Lower leg skin (tissue), 4 donors: Measurements from ENCODE around the gene CCDC142. TPM values are rescaled to one million over a fixed set of nuclear protein-coding genes. Genes with fewer than 3 reads are reported as not detected.

Experiments used
- DNase-seq, 2 donors: peaks; one replicate each; pipeline ENCODE4 v3.0.0-alpha.2; 2019; ENCODE audit warnings: low spot score in 2 of 2
- H3K4me3 ChIP-seq: fragments of 200-600 bp; sonication (generic); 2 replicates; pipeline ENCODE4 v1.5.1; 2017; ENCODE audit warnings: mild to moderate bottlenecking, low read depth; ENCODE audit not compliant: poor library complexity, severe bottlenecking
- POLR2A ChIP-seq, 2 donors: fragments of 450-650 bp; IDR thresholded peaks; one replicate each; pipeline ENCODE4 v1.6.1; 2016 to 2017; ENCODE audit warnings: antibody characterized with exemption in 2 of 2, mild to moderate bottlenecking in 1 of 2, moderate library complexity in 1 of 2
- WGBS, 2 donors: methylation state at CpG; one replicate each; pipeline ENCODE4 v1.1.5; 2018; 5-methylcytosine and 5-hydroxymethylcytosine counted together
- intact Hi-C: fragments of 100-400 bp; cut with DNase I; formaldehyde crosslinking; loops from one replicate; pipeline ENCODE4 v1.15.0; 2023; ENCODE audit warnings: low total_unique reads
- total RNA-seq, 4 donors: library from RNA; depleted of rRNA; stranded (reverse); fragments of >200 nt; gene quantifications; one replicate each; pipeline ENCODE4 v1.1.0, GENCODE V29; 2016
- TF ChIP-seq, protein P1 (sequence below), 3 donors: fragments of 450-650 bp; IDR thresholded peaks; one replicate each; pipeline ENCODE4 v1.5.1; 2016; ENCODE audit warnings: antibody characterized with exemption in 3 of 3, mild to moderate bottlenecking in 3 of 3, moderate library complexity in 2 of 3

The CCDC142 gene
- total RNA-seq, 4 donors from 2014 or later: 11.7 to 16.1 (median 13.4) TPM

DNA sequence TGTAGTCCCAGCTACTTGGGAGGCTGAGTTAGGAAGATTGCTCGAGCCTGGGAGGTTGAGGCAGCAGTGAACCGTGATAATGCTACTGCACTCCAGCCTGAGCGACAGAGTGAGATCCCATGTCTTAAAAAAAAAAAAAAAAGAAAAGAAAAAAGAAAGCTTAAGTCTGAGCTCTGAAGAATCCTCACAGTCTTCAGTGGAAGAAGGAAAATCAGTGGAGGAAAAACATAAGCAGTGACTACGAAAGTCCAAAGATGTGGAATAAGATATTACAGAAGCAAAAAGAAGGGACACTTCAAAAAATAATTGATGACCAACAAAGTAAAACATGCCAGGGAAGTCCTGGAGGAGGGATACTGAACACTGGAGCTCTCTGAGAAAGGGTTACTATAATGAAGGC lies 27.5 kb upstream of the CCDC142 start:
- TF ChIP-seq, protein P1, sequence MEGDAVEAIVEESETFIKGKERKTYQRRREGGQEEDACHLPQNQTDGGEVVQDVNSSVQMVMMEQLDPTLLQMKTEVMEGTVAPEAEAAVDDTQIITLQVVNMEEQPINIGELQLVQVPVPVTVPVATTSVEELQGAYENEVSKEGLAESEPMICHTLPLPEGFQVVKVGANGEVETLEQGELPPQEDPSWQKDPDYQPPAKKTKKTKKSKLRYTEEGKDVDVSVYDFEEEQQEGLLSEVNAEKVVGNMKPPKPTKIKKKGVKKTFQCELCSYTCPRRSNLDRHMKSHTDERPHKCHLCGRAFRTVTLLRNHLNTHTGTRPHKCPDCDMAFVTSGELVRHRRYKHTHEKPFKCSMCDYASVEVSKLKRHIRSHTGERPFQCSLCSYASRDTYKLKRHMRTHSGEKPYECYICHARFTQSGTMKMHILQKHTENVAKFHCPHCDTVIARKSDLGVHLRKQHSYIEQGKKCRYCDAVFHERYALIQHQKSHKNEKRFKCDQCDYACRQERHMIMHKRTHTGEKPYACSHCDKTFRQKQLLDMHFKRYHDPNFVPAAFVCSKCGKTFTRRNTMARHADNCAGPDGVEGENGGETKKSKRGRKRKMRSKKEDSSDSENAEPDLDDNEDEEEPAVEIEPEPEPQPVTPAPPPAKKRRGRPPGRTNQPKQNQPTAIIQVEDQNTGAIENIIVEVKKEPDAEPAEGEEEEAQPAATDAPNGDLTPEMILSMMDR (IDR thresholded peaks at IDR 0.05): no peak
- no peak for TF ChIP-seq POLR2A (IDR thresholded peaks at IDR 0.05)
- no peak for DNase-seq
- WGBS, 2 donors: 92 to 96% methylated on average over 4 of the region's 4 CpGs

GRCh38 chr2:74507926-74508520 lies 25.2 kb upstream of the CCDC142 start:
- DNase-seq: no peak
- TF ChIP-seq POLR2A (IDR thresholded peaks at IDR 0.05): no peak
- TF ChIP-seq, protein P1 (IDR thresholded peaks at IDR 0.05): no peak
- WGBS, 2 donors: 7 to 12% methylated on average over 35 to 38 of the region's 38 CpGs
- peak overlapping the region; percentile 67 for H3K4me3 ChIP-seq
- intact Hi-C loops: no loop called here

More for the DNA sequence above, 27.5 kb upstream of the CCDC142 start:
- H3K4me3 ChIP-seq: no peak overlapping the region
- intact Hi-C loops: no loop called here

DNA sequence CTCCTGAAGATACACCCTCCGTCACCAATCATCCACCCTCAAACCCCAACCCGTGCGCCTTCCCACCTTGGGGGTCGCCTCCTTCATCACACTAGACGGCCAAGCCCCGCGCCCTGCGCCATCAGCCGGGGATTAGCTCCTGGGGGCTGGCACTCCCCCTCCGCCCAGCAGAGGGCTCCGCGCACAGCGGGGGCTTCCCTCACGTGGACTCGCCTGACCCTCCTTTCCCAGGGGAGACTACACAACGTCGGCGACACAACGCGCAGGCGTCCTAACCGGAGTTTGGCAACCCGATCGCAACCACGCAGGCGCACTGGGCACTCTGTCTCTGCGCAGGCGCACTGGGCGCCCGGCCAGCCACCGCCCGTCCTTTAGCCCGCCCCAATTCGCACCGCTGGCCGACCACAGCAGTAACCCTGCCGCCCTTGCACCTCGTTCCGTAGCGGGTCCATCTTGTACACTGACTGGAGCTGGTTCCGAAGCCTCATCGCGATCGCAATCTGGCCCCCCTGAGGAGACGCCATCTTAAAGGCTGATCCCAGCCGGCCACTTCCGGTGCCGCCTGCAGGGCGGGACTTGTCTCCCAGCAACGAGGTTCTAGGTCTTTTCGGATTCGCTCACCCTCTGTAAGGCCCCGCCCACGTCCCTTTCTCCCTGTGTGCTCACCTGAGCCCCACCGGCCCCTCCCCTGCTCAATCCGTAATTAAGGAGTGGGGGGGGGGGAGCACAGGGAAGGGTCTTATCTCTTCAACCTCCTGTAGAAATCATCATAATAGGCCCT lies 24.5 kb upstream of the CCDC142 start, which contains the start of gene PCGF1:
Gene PCGF1, minus strand, starts transcription at position 551 of the 781 bp plus-strand sequence. Its CDS starts 27 bp downstream, at position 524.
- intact Hi-C loops: no loop called here
- H3K4me3 ChIP-seq: peak within 1 kb of the TSS; percentile 67
- 1% methylated on average over 24 to 46 of the region's 56 CpGs for WGBS, 2 donors
- peak; percentile 99 to 100 for DNase-seq
- TF ChIP-seq, protein P1 (IDR thresholded peaks at IDR 0.05): peak in 1 of 3 donors; percentile 27
- no peak for TF ChIP-seq POLR2A (IDR thresholded peaks at IDR 0.05)

DNA sequence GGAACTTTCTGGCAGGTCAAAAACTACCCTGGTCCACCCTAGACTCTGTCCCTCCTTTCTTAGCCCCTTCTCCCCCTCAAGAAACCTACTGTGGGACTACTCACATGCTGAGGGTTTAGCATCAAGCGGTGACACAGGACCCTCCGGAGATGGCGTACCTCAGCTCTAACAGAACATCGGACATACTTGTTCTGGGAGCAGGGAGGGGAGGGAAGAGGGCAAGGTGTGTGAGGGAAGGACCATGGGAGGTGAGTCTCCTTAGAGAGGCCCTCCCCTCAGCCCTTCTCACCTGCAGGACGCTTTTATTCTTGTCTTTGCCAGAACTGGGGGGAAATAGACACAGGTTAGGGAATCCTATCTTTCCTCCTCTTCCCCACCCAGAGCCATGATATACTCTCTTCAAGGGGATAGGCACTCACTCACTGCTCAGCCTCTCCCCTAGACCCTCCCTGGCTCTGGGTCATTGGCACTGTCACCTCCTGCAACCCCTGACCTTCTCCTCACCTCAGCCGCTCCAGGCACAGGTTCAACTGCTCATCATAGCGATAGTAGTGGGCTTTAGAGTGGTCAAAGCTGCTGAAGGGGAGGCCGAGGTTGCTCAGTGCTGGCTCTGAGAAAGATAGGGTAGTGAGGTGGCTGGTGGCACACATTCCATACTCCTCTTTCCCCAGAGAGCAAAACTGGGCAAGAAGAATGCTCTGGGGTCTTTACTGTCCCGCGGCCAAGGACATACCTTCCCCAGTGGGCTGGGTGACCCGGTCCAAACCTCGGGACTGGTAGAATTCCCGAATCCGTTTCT lies 22.8 kb upstream of the CCDC142 start:
- H3K4me3 ChIP-seq: no peak overlapping the region
- TF ChIP-seq, protein P1 (IDR thresholded peaks at IDR 0.05): no peak
- no peak for TF ChIP-seq POLR2A (IDR thresholded peaks at IDR 0.05)
- no peak for DNase-seq
- intact Hi-C loops: no loop called here
- WGBS, 2 donors: 93 to 95% methylated on average over 14 of the region's 14 CpGs

DNA sequence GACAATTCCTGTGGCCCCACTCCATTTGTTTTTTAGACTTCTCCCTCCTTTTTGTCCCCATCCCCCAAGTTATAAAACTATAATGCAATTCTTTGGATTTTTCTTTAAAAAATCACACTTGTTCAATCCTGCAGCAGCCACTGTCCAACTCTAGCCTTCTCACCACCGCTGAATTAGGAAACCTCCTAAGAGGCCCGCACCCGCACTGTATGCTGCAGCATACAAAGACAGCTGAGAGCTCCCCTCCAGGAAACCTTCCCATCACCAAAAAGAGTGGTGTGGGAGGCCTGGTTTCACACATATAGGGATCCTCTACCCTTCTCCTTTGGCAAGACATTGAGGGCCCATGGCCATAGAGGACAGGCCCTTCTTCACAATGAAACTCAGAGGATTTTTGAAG lies 21.8 kb upstream of the CCDC142 start:
- no peak for DNase-seq
- intact Hi-C loops: no loop called here
- WGBS, 2 donors: 95 to 98% methylated on average over 3 of the region's 3 CpGs
- no peak overlapping the region for H3K4me3 ChIP-seq
- TF ChIP-seq, protein P1 (IDR thresholded peaks at IDR 0.05): no peak
- TF ChIP-seq POLR2A (IDR thresholded peaks at IDR 0.05): no peak
